Smooth muscle cell of the pulmonary artery (primary cell): ENCODE results near the gene CLEC4F. TPM values are rescaled to one million over a fixed set of nuclear protein-coding genes. Genes with fewer than 3 reads are reported as not detected.

Source experiments
- total RNA-seq: library from RNA; depleted of rRNA; stranded (reverse); fragments of >200 nt; gene quantifications from 2 replicates; pipeline ENCODE4 v1.2.3, GENCODE V29; 2014

Gene CLEC4F, protein sequence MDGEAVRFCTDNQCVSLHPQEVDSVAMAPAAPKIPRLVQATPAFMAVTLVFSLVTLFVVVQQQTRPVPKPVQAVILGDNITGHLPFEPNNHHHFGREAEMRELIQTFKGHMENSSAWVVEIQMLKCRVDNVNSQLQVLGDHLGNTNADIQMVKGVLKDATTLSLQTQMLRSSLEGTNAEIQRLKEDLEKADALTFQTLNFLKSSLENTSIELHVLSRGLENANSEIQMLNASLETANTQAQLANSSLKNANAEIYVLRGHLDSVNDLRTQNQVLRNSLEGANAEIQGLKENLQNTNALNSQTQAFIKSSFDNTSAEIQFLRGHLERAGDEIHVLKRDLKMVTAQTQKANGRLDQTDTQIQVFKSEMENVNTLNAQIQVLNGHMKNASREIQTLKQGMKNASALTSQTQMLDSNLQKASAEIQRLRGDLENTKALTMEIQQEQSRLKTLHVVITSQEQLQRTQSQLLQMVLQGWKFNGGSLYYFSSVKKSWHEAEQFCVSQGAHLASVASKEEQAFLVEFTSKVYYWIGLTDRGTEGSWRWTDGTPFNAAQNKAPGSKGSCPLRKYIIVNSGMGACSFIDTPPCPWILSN
- not detected in 2 replicates for total RNA-seq

DNA sequence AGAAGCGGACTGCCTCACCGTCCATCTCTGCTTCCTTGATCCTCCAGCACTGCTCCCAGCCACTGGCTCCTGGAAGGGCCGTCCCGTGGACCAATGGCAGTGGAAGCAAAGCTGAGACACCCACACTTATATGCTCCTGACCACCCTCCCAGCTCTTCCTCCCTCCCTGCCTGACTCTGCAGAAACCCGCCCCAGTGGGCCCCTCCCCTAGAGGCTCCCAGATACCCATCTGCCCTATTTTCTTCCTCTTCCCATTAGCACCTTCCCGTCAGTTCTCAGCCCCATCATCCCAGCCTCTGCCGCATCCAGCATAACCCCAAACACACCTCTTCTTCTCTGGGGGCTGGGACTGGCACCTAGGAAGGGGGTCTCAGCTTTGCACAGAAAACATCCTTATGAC is at the start of gene CLEC4F:
Gene CLEC4F (minus strand): TSS at position 101 of the 400 bp plus-strand sequence. CDS start 76 bp downstream, at position 25.

GRCh38 chr2:70835643-70836042 is 15.2 kb upstream of the CLEC4F start, which contains the start of gene CD207:
TSS of gene CD207 (minus strand) at chr2:70835816. CDS start at chr2:70835776, 40 bp downstream.

DNA sequence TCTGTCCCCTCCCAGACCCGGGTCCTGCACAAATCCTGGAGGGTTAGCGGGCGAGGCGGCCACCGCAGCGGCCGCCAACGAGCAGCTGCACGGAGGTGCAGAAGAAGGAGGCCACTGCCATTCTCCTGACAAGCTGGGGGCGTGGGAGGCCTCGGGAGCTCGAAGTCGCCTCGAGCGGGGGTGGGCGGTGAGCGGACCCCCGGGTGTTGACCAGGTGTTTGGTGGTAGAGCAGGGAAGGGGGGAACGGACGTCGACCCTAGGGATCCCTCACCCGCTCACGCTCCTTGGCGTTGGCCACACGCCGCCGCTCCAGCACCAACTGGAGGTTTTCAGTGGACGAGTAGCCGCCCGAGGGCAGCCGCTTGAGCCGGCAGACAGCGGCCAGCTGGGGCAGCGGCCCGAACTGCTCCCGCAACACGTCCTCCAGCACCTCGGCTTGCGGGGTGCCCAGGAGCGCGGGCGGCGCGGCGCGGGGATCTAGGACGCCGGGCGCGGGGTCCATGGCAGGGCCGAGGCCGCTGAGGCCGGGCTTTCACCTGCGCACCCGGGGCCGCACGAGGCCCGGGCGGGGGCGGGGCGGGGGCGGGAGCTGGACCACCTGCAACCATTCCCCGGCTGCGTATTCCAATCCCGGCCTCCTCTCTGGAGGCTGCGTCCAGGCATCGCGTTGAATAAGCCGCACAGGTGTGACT is 30.1 kb downstream of the CLEC4F start, which contains the start of gene FIGLA:
Gene FIGLA (minus strand): TSS at position 508 of the 693 bp plus-strand sequence. CDS start 5 bp downstream, at position 503.

DNA sequence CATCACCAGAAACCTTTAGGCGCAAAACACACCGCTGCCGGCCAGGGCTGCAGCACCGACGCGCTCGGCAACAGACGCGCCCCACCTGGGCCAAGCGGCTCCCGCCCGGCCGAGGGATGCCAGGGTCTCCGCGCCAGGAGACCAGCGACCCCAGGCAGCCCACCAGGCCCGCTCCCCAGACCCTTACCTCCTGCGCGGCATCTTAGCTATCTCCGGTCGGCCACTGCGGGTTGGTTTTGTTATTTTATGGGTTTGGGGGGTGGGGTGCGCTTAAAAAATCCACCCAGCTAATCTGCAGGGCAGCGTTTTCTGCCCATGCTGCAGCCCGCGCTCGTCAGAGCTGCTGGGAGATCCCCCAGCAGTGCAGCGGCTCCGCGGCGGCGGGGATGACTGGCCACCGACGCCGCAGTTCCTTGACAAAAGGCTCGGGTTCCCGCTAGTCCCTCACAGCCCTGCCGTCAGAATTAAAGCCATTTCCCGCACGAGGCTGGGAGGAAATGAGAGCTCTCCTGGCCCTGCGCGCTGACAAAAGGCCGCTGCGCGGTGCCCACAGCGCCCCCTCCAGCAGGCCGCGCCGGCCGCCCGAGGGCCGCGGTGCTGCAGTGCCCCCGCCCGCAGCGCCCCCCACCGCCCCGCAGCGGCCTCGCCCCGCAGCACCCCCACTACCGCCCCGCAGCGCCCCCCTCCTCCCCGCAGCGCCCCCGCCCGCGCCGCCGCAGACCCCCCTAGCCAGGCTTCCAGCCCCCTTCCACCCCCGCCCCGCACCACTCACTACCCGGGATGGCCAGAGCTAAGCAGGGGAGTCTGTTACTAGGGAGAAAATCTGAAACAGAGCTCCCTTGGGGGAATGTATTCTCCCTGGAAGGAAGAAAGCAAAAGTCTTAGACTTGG is 52.5 kb downstream of the CLEC4F start, which contains the start of gene ADD2:
Gene ADD2 (minus strand): TSS at position 502 of the 891 bp plus-strand sequence. CDS start 61,792 bp downstream, outside the sequence.

Other genes with a start within 250 kb of the CLEC4F start
- not detected in 2 replicates for gene ADD2, start 52.4 kb downstream of the CLEC4F start, total RNA-seq
- not detected in 2 replicates for gene FIGLA, start 30.0 kb downstream of the CLEC4F start, total RNA-seq
- not detected in 2 replicates for gene CD207, start 15.2 kb upstream of the CLEC4F start, total RNA-seq
- gene VAX2, start 80.0 kb upstream of the CLEC4F start, total RNA-seq = 1.6 and 2.0 TPM in 2 replicates
- 1.1 and 2.2 TPM in 2 replicates for gene ATP6V1B1, start 115.3 kb upstream of the CLEC4F start, total RNA-seq
- gene ANKRD53, start 158.0 kb upstream of the CLEC4F start, total RNA-seq = 0.20 and 0.30 TPM in 2 replicates
- gene TEX261, start 174.3 kb upstream of the CLEC4F start, total RNA-seq = 49.8 and 61.1 TPM in 2 replicates
- gene NAGK, start 248.0 kb upstream of the CLEC4F start, total RNA-seq = 54.6 and 55.8 TPM in 2 replicates